HEK293T (cell line): ENCODE data around the gene MEIOSIN.
"Not testable (repeated sequence)": the region's sequence is repeated elsewhere in the genome, so short reads cannot be mapped to it uniquely, and the experiment has no call there.

Experiments
- CTCF ChIA-PET: fragments of 350-600 bp; formaldehyde crosslinking; extraction: SDS; loops from one replicate; lab custom pipeline; 2021; ENCODE audit warnings: antibody characterized with exemption, inconsistent platforms; lab: Yijun Ruan, JAX
- POLR2A ChIA-PET: fragments of 350-600 bp; formaldehyde crosslinking; extraction: SDS; loops from one replicate; lab custom pipeline; 2020; ENCODE audit warnings: antibody characterized with exemption, inconsistent platforms; lab: Yijun Ruan, JAX
- DNase-seq: peaks from one replicate; pipeline ENCODE4 v3.0.0; 2012; ENCODE audit warnings: mixed read lengths; ENCODE audit errors: extremely low spot score
- ARNT ChIP-seq: fragments of 450-650 bp; IDR thresholded peaks from 2 replicates; pipeline ENCODE4 v1.6.1; 2017; ENCODE audit warnings: mild to moderate bottlenecking
- BHLHE40 ChIP-seq: fragments of 450-650 bp; IDR thresholded peaks from 2 replicates; pipeline ENCODE4 v1.6.1; 2016; ENCODE audit warnings: mild to moderate bottlenecking, moderate library complexity, borderline replicate concordance
- CTBP1 ChIP-seq: fragments of 450-650 bp; IDR thresholded peaks from 2 replicates; pipeline ENCODE4 v1.6.1; 2016; ENCODE audit warnings: borderline replicate concordance
- ELF4 ChIP-seq: fragments of 450-650 bp; IDR thresholded peaks from 2 replicates; pipeline ENCODE4 v1.6.1; 2017; ENCODE audit warnings: antibody characterized with exemption
- FOXA1 ChIP-seq: fragments of 450-650 bp; IDR thresholded peaks from 2 replicates; pipeline ENCODE4 v1.6.1; 2016; ENCODE audit warnings: mild to moderate bottlenecking
- FOXK2 ChIP-seq: fragments of 450-650 bp; IDR thresholded peaks from 2 replicates; pipeline ENCODE4 v1.6.1; 2016; ENCODE audit warnings: mild to moderate bottlenecking
- FOXM1 ChIP-seq: fragments of 450-650 bp; IDR thresholded peaks from 2 replicates; pipeline ENCODE4 v1.6.1; 2017; ENCODE audit warnings: mild to moderate bottlenecking, borderline replicate concordance
- HDGF ChIP-seq: fragments of 450-650 bp; IDR thresholded peaks from 2 replicates; pipeline ENCODE4 v1.6.1; 2017; ENCODE audit warnings: antibody characterized with exemption, borderline replicate concordance
- L3MBTL2 ChIP-seq: fragments of 450-650 bp; conservative IDR thresholded peaks from 2 replicates; pipeline ENCODE4 v1.6.1; 2016; ENCODE audit warnings: mild to moderate bottlenecking
- LEF1 ChIP-seq: fragments of 450-650 bp; IDR thresholded peaks from 2 replicates; pipeline ENCODE4 v1.6.1; 2017; ENCODE audit warnings: mild to moderate bottlenecking, borderline replicate concordance
- NFRKB ChIP-seq: fragments of 450-650 bp; IDR thresholded peaks from 2 replicates; pipeline ENCODE4 v1.6.1; 2016; ENCODE audit warnings: mild to moderate bottlenecking, moderate library complexity
- SP1 ChIP-seq: fragments of 450-650 bp; IDR thresholded peaks from 2 replicates; pipeline ENCODE4 v1.6.1; 2017
- SUZ12 ChIP-seq: fragments of 450-650 bp; IDR thresholded peaks from 2 replicates; pipeline ENCODE4 v1.6.1; 2016; ENCODE audit warnings: mild to moderate bottlenecking
- TARDBP ChIP-seq: fragments of 450-650 bp; IDR thresholded peaks from 2 replicates; pipeline ENCODE4 v1.6.1; 2016
- ZNF384 ChIP-seq: fragments of 450-650 bp; IDR thresholded peaks from 2 replicates; pipeline ENCODE4 v1.6.1; 2016
- TF ChIP-seq, protein P1 (sequence below): fragments of 450-650 bp; IDR thresholded peaks from 2 replicates; pipeline ENCODE4 v1.6.1; 2016

Gene MEIOSIN

GRCh38 chr19:45792470-45793177, 59.4 kb downstream of the MEIOSIN start, which contains the start of gene DMWD:
Gene DMWD (minus strand): TSS chr19:45792845. CDS start chr19:45792756, 89 bp downstream.
- POLR2A ChIA-PET, result interaction anchor here (0.6 to 1.0 kb wide), 4 partner anchors 16 to 124 kb away, joined by 3 to 4 read pairs (median 4); partner anchors contain the start of genes SIX5 and SNRPD2
- CTCF ChIA-PET, result interaction anchor here (0.6 to 1.0 kb wide), 2 partner anchors 14 to 24 kb away, joined by 3 to 4 read pairs; no protein-coding TSS in a partner anchor
- TF ChIP-seq, protein P1, sequence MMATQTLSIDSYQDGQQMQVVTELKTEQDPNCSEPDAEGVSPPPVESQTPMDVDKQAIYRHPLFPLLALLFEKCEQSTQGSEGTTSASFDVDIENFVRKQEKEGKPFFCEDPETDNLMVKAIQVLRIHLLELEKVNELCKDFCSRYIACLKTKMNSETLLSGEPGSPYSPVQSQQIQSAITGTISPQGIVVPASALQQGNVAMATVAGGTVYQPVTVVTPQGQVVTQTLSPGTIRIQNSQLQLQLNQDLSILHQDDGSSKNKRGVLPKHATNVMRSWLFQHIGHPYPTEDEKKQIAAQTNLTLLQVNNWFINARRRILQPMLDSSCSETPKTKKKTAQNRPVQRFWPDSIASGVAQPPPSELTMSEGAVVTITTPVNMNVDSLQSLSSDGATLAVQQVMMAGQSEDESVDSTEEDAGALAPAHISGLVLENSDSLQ, result peak; percentile 98
- no peak for TF ChIP-seq NFRKB
- TF ChIP-seq HDGF, result no peak
- no peak for TF ChIP-seq SUZ12
- peak; percentile 78 for TF ChIP-seq FOXM1
- peak; percentile 95 for TF ChIP-seq ZNF384
- DNase-seq, result peak; percentile 99

GRCh38 chr19:45793178-45793564, 59.9 kb downstream of the MEIOSIN start:
- no peak for DNase-seq
- POLR2A ChIA-PET, result interaction anchor here (0.6 to 1.0 kb wide), 3 partner anchors 17 to 101 kb away, joined by 3 to 4 read pairs (median 4); partner anchors contain the start of genes SIX5 and SNRPD2
- CTCF ChIA-PET, result interaction anchor here (0.6 to 1.0 kb wide), 2 partner anchors 14 to 24 kb away, joined by 3 to 4 read pairs; no protein-coding TSS in a partner anchor
- TF ChIP-seq ZNF384, result no peak

DNA sequence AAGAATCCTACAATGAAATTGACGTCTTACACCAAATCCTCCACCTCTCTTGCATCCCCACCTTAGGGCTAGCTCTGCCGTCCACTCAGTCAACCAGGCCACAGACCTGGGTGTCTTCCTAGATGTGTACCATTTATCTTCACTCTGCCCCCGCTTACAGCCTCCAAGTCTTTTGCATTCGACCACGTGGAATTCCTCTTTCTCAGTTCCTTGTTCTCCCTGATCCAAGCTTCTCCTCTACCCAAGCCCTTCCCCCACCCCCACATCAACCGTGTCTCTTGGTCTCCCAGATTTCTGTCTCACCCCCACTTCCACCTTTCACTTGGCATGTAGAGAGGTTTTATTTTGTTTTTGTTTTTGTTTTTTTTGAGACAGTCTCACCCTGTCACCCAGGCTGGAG, 60.6 kb downstream of the MEIOSIN start:
- CTCF ChIA-PET, result no interaction called here
- POLR2A ChIA-PET, result no interaction called here
- TF ChIP-seq, protein P1, result no peak
- TF ChIP-seq CTBP1 (no peak), LEF1 (no peak), L3MBTL2 (no peak), TARDBP (no peak)
- no peak for DNase-seq

GRCh38 chr19:45794627-45795026, 61.4 kb downstream of the MEIOSIN start:
- CTCF ChIA-PET, result no interaction called here
- POLR2A ChIA-PET, result no interaction called here

GRCh38 chr19:45798995-45799517, 65.8 kb downstream of the MEIOSIN start:
- ChIA-PET CTCF (interaction anchor here (0.8 to 2.8 kb wide), 9 partner anchors 15 to 114 kb away, joined by 3 to 21 read pairs (median 4); partner anchors contain the start of genes DMPK, FOXA3 and SIX5), POLR2A (interaction anchor here (0.9 to 1.5 kb wide), 3 partner anchors 10 to 31 kb away, joined by 3 to 11 read pairs (median 7); partner anchors contain the start of gene SIX5)
- DNase-seq, result peak; percentile 70
- no peak for TF ChIP-seq ZNF384
- no peak for TF ChIP-seq SUZ12
- no peak for TF ChIP-seq ELF4
- no peak for TF ChIP-seq LEF1
- no peak for TF ChIP-seq CTBP1
- no peak for TF ChIP-seq BHLHE40
- no peak for TF ChIP-seq TARDBP
- TF ChIP-seq FOXA1, result no peak
- no peak for TF ChIP-seq FOXM1
- TF ChIP-seq NFRKB, result no peak
- no peak for TF ChIP-seq SP1
- no peak for TF ChIP-seq HDGF
- TF ChIP-seq FOXK2, result no peak
- no peak for TF ChIP-seq ARNT
- TF ChIP-seq L3MBTL2, result no peak
- TF ChIP-seq, protein P1, result no peak

More at GRCh38 chr19:45794627-45795026, 61.4 kb downstream of the MEIOSIN start:
- DNase-seq, result no peak
- TF ChIP-seq, protein P1, result no peak
- TF ChIP-seq L3MBTL2, result no peak
- TF ChIP-seq CTBP1, result no peak

GRCh38 chr19:45799541-45799940, 66.3 kb downstream of the MEIOSIN start:
- not testable (repeated sequence) for DNase-seq
- CTCF ChIA-PET, result interaction anchor here (0.8 to 2.8 kb wide), 9 partner anchors 15 to 115 kb away, joined by 3 to 21 read pairs (median 4); partner anchors contain the start of genes DMPK, FOXA3 and SIX5
- POLR2A ChIA-PET, result interaction anchor here (0.9 to 1.5 kb wide), 3 partner anchors 11 to 32 kb away, joined by 3 to 11 read pairs (median 7); partner anchors contain the start of gene SIX5
